HG03060 (cell line): ENCODE data around the gene CDHR2.

Source experiments
- ATAC-seq: cut with Tn5 transposase; IDR thresholded peaks from one replicate; pipeline ENCODE4 v1.9.1; 2021; ENCODE audit warnings: low read depth, moderate number of reproducible peaks; ENCODE audit not compliant: unreplicated experiment

The CDHR2 gene

GRCh38 chr5:176560364-176560763, 11.2 kb downstream of the CDHR2 start:
- ATAC-seq: no peak

GRCh38 chr5:176561259-176561658, 12.1 kb downstream of the CDHR2 start:
- no peak for ATAC-seq

GRCh38 chr5:176562189-176562588, 13.0 kb downstream of the CDHR2 start:
- no peak for ATAC-seq

GRCh38 chr5:176564002-176564401, 14.9 kb downstream of the CDHR2 start:
- ATAC-seq: no peak

GRCh38 chr5:176565760-176566288, 16.7 kb downstream of the CDHR2 start:
- no peak for ATAC-seq

GRCh38 chr5:176568657-176569056, 19.5 kb downstream of the CDHR2 start:
- ATAC-seq: no peak

- no peak for ATAC-seq
These were observed 20.9 kb downstream of the CDHR2 start for GRCh38 chr5:176570044-176570443.

- ATAC-seq: no peak
These were observed 24.6 kb downstream of the CDHR2 start for GRCh38 chr5:176573564-176574296.

- ATAC-seq: no peak
These were observed 25.1 kb downstream of the CDHR2 start for GRCh38 chr5:176574297-176574591.

GRCh38 chr5:176575066-176575465, 25.9 kb downstream of the CDHR2 start:
- no peak for ATAC-seq

GRCh38 chr5:176575488-176576422, 26.6 kb downstream of the CDHR2 start:
- ATAC-seq: no peak

- no peak for ATAC-seq
These were observed 28.4 kb downstream of the CDHR2 start for GRCh38 chr5:176577312-176578176.

GRCh38 chr5:176578391-176578808, 29.3 kb downstream of the CDHR2 start:
- no peak for ATAC-seq

- no peak for ATAC-seq
These were observed 30.2 kb downstream of the CDHR2 start for GRCh38 chr5:176579323-176579722.

GRCh38 chr5:176581361-176581760, 32.2 kb downstream of the CDHR2 start:
- ATAC-seq: no peak

GRCh38 chr5:176583076-176583475, 33.9 kb downstream of the CDHR2 start:
- no peak for ATAC-seq

- ATAC-seq: no peak
These were observed 38.3 kb downstream of the CDHR2 start for GRCh38 chr5:176587398-176587797.

GRCh38 chr5:176588297-176588696, 39.2 kb downstream of the CDHR2 start:
- ATAC-seq: no peak

GRCh38 chr5:176589039-176589769, 40.1 kb downstream of the CDHR2 start:
- ATAC-seq: no peak
